GM12801 (cell line): ENCODE measurements around the gene KCNIP4.

Source experiments
- CTCF ChIP-seq: IDR thresholded peaks from one replicate; pipeline ENCODE4 v1.5.1; 2011; ENCODE audit warnings: control low read depth; ENCODE audit not compliant: insufficient read length; ENCODE audit errors: extremely low read depth

The KCNIP4 gene

GRCh38 chr4:21469438-21470300 lies 478.9 kb downstream of the KCNIP4 start:
- TF ChIP-seq CTCF, result no peak

GRCh38 chr4:21467551-21467950 lies 481.0 kb downstream of the KCNIP4 start:
- no peak for TF ChIP-seq CTCF

GRCh38 chr4:21457086-21457840 lies 491.3 kb downstream of the KCNIP4 start:
- no peak for TF ChIP-seq CTCF

- no peak for TF ChIP-seq CTCF
Measured at GRCh38 chr4:21454831-21455230, 493.7 kb downstream of the KCNIP4 start.

GRCh38 chr4:21454201-21454600 lies 494.4 kb downstream of the KCNIP4 start:
- no peak for TF ChIP-seq CTCF

- no peak for TF ChIP-seq CTCF
Measured at GRCh38 chr4:21452931-21453330, 495.6 kb downstream of the KCNIP4 start.

GRCh38 chr4:21451032-21451431 lies 497.5 kb downstream of the KCNIP4 start:
- no peak for TF ChIP-seq CTCF
